Neural cell (in vitro differentiated cells): ENCODE data around the gene CLEC4F.

Source experiments
- EP300 ChIP-seq: fragments of 450-650 bp; conservative IDR thresholded peaks from 2 replicates; pipeline ENCODE4 v1.6.1; 2014; ENCODE audit warnings: antibody characterized with exemption, mild to moderate bottlenecking, moderate library complexity; ENCODE audit not compliant: poor library complexity, severe bottlenecking
- EZH2 ChIP-seq: fragments of 200-600, 300-800 bp; shearing (Covaris generic), sonication (generic); IDR thresholded peaks from 2 replicates; pipeline ENCODE4 v1.6.1; 2014; ENCODE audit warnings: antibody characterized with exemption, low read length, borderline replicate concordance, mild to moderate bottlenecking; ENCODE audit not compliant: insufficient read depth, poor library complexity, severe bottlenecking
- MXI1 ChIP-seq: fragments of 450-650 bp; conservative IDR thresholded peaks from 2 replicates; pipeline ENCODE4 v1.6.1; 2014; ENCODE audit warnings: antibody characterized with exemption, mild to moderate bottlenecking; ENCODE audit not compliant: poor library complexity, severe bottlenecking
- SMC3 ChIP-seq: fragments of 450-650 bp; conservative IDR thresholded peaks from 2 replicates; pipeline ENCODE4 v1.6.1; 2014; ENCODE audit warnings: antibody characterized with exemption, mild to moderate bottlenecking, moderate library complexity; ENCODE audit not compliant: poor library complexity
- TF ChIP-seq, protein P1 (sequence below): IDR thresholded peaks from 2 replicates; pipeline ENCODE4 v1.6.1; 2012; ENCODE audit warnings: borderline replicate concordance
- TF ChIP-seq, protein P2 (sequence below): fragments of 450-650 bp; IDR thresholded peaks from 2 replicates; pipeline ENCODE4 v1.5.1; 2014; ENCODE audit warnings: antibody characterized with exemption, mild to moderate bottlenecking, moderate library complexity; ENCODE audit not compliant: poor library complexity, severe bottlenecking

DNA sequence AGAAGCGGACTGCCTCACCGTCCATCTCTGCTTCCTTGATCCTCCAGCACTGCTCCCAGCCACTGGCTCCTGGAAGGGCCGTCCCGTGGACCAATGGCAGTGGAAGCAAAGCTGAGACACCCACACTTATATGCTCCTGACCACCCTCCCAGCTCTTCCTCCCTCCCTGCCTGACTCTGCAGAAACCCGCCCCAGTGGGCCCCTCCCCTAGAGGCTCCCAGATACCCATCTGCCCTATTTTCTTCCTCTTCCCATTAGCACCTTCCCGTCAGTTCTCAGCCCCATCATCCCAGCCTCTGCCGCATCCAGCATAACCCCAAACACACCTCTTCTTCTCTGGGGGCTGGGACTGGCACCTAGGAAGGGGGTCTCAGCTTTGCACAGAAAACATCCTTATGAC, at the start of gene CLEC4F:
- TF ChIP-seq, protein P1, sequence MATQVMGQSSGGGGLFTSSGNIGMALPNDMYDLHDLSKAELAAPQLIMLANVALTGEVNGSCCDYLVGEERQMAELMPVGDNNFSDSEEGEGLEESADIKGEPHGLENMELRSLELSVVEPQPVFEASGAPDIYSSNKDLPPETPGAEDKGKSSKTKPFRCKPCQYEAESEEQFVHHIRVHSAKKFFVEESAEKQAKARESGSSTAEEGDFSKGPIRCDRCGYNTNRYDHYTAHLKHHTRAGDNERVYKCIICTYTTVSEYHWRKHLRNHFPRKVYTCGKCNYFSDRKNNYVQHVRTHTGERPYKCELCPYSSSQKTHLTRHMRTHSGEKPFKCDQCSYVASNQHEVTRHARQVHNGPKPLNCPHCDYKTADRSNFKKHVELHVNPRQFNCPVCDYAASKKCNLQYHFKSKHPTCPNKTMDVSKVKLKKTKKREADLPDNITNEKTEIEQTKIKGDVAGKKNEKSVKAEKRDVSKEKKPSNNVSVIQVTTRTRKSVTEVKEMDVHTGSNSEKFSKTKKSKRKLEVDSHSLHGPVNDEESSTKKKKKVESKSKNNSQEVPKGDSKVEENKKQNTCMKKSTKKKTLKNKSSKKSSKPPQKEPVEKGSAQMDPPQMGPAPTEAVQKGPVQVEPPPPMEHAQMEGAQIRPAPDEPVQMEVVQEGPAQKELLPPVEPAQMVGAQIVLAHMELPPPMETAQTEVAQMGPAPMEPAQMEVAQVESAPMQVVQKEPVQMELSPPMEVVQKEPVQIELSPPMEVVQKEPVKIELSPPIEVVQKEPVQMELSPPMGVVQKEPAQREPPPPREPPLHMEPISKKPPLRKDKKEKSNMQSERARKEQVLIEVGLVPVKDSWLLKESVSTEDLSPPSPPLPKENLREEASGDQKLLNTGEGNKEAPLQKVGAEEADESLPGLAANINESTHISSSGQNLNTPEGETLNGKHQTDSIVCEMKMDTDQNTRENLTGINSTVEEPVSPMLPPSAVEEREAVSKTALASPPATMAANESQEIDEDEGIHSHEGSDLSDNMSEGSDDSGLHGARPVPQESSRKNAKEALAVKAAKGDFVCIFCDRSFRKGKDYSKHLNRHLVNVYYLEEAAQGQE: no peak
- TF ChIP-seq EP300: no peak
- TF ChIP-seq, protein P2, sequence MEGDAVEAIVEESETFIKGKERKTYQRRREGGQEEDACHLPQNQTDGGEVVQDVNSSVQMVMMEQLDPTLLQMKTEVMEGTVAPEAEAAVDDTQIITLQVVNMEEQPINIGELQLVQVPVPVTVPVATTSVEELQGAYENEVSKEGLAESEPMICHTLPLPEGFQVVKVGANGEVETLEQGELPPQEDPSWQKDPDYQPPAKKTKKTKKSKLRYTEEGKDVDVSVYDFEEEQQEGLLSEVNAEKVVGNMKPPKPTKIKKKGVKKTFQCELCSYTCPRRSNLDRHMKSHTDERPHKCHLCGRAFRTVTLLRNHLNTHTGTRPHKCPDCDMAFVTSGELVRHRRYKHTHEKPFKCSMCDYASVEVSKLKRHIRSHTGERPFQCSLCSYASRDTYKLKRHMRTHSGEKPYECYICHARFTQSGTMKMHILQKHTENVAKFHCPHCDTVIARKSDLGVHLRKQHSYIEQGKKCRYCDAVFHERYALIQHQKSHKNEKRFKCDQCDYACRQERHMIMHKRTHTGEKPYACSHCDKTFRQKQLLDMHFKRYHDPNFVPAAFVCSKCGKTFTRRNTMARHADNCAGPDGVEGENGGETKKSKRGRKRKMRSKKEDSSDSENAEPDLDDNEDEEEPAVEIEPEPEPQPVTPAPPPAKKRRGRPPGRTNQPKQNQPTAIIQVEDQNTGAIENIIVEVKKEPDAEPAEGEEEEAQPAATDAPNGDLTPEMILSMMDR: no peak
- TF ChIP-seq EZH2: no peak
- no peak for TF ChIP-seq MXI1
- TF ChIP-seq SMC3: no peak
